ENCODE measurements around the gene PLA2G6.

GRCh38 chr22:38074181-38075104 lies 107.2 kb downstream of the PLA2G6 start:
- TF ChIP-seq PHF8 (conservative IDR thresholded peaks at IDR 0.05; ENCODE audit: low read depth, low read length) (no peak), EZH2 (IDR thresholded peaks at IDR 0.05; ENCODE audit: low read depth, low read length, severe bottlenecking) (no peak), CHD2 (IDR thresholded peaks at IDR 0.05; ENCODE audit: low read length) (no peak), TEAD4 (IDR thresholded peaks at IDR 0.05; ENCODE audit: low read depth, low read length) (no peak), RAD21 (IDR thresholded peaks at IDR 0.05 in 1 of 2, conservative IDR thresholded peaks at IDR 0.05 in 1 of 2; ENCODE audit: low read depth in 2 of 2, low read length in 2 of 2) (peak; percentile 70 to 79), CEBPB (IDR thresholded peaks at IDR 0.05; ENCODE audit: low read depth, low read length) (no peak), TCF12 (IDR thresholded peaks at IDR 0.05; ENCODE audit: low read depth, low read length) (no peak), POLR2A (IDR thresholded peaks at IDR 0.05; ENCODE audit: control extremely low read depth in 1 of 2, low read depth in 2 of 2, low read length in 2 of 2) (no peak), GABPA (IDR thresholded peaks at IDR 0.05; ENCODE audit: borderline replicate concordance, insufficient read depth, low read length) (peak; percentile 26; the same call in 1 of the 2 replicates)
- TF ChIP-seq, protein P1, sequence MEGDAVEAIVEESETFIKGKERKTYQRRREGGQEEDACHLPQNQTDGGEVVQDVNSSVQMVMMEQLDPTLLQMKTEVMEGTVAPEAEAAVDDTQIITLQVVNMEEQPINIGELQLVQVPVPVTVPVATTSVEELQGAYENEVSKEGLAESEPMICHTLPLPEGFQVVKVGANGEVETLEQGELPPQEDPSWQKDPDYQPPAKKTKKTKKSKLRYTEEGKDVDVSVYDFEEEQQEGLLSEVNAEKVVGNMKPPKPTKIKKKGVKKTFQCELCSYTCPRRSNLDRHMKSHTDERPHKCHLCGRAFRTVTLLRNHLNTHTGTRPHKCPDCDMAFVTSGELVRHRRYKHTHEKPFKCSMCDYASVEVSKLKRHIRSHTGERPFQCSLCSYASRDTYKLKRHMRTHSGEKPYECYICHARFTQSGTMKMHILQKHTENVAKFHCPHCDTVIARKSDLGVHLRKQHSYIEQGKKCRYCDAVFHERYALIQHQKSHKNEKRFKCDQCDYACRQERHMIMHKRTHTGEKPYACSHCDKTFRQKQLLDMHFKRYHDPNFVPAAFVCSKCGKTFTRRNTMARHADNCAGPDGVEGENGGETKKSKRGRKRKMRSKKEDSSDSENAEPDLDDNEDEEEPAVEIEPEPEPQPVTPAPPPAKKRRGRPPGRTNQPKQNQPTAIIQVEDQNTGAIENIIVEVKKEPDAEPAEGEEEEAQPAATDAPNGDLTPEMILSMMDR (IDR thresholded peaks at IDR 0.05; ENCODE audit: control extremely low read depth in 1 of 3, insufficient read depth in 1 of 3, low read depth in 1 of 3, low read length in 3 of 3) = peak; percentile 75 to 81 (median 76)
